ENCODE data around the gene CDC73. TPM values are rescaled to one million over a fixed set of nuclear protein-coding genes. Genes with fewer than 3 reads are reported as not detected.
"Not testable (repeated sequence)": the region's sequence is repeated elsewhere in the genome, so short reads cannot be mapped to it uniquely, and the experiment has no call there.

Gene CDC73
- total RNA-seq, 2 experiments from 2014 or later = 47.9 to 49.3 TPM

GRCh38 chr1:193249187-193249586, 127.4 kb downstream of the CDC73 start:
- Mint-ChIP-seq H3K4me3 (no peak overlapping the region), H3K27me3 (no peaks in the 10 kb centered on the region), H3K4me1 (ENCODE audit: low read depth) (no peaks in the 10 kb centered on the region), H3K9me3 (peaks cover 12% of the 10 kb centered on the region), H3K36me3 (peaks cover 45% of the 10 kb centered on the region), H3K27ac (no peak overlapping the region)
- ChIA-PET CTCF (no interaction called here), POLR2A (no interaction called here)
- intact Hi-C loops (cut with micrococcal nuclease) = no loop called here
- DNase-seq = no peak

DNA sequence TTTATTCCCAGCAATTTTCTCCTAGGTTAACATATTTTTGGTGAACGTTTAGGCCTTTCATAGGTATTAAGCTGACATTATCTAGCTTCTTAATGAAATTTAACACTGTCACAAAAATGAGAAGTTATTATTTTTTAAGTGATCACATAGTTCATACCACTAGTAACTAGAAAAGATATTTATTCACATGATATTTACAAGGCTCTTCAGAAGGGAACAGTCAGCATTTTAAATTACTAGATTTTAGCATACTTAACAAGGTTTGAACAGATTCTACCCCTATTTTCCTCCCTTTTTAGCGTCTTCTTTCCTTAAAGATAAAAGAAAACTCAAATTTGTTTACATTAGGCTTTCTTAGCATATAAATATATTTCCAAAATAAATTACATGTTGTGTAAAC, 130.1 kb downstream of the CDC73 start:
- no peak for DNase-seq
- H3K36me3 Mint-ChIP-seq = peaks cover 24% of the 10 kb centered on the region

GRCh38 chr1:193256019-193256418, 134.2 kb downstream of the CDC73 start:
- ChIA-PET POLR2A (no interaction called here), CTCF (no interaction called here)
- DNase-seq = no peak
- peaks cover 9% of the 10 kb centered on the region for H3K36me3 Mint-ChIP-seq
- no peak overlapping the region for H3K4me3 Mint-ChIP-seq
- no peaks in the 10 kb centered on the region for H3K27me3 Mint-ChIP-seq
- intact Hi-C loops (cut with micrococcal nuclease) = no loop called here
- no peak overlapping the region for H3K27ac Mint-ChIP-seq
- peaks cover 7% of the 10 kb centered on the region for H3K4me1 Mint-ChIP-seq (ENCODE audit: low read depth)
- H3K9me3 Mint-ChIP-seq = no peaks in the 10 kb centered on the region

More for the DNA sequence above, 130.1 kb downstream of the CDC73 start:
- no peaks in the 10 kb centered on the region for H3K27me3 Mint-ChIP-seq
- no peak overlapping the region for H3K4me3 Mint-ChIP-seq
- H3K4me1 Mint-ChIP-seq (ENCODE audit: low read depth) = peaks cover under 1% of the 10 kb centered on the region
- CTCF ChIA-PET = no interaction called here
- intact Hi-C loops (cut with micrococcal nuclease) = no loop called here
- no peak overlapping the region for H3K27ac Mint-ChIP-seq
- peaks cover 9% of the 10 kb centered on the region for H3K9me3 Mint-ChIP-seq
- POLR2A ChIA-PET = no interaction called here

DNA sequence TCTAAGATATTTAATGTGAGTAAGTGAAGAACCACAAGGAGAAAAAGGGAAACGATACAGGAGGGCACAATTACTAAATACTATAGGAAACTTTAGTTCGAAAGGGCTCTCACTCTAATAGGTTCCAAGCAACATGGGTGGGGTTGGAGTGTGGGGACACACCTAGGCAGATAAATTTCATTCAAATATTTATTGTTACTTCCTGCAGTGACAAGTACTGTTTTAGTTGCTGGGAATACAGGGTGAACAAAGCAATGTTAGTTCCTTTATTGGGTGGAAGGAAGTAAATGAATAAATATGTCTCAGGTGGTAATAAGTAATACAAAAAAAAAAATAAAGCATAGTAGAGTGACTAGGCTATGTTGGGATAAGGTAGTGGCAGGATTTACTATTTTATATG, 137.8 kb downstream of the CDC73 start:
- POLR2A ChIA-PET = no interaction called here
- Mint-ChIP-seq H3K27ac (no peak overlapping the region), H3K36me3 (peaks cover 12% of the 10 kb centered on the region), H3K27me3 (no peaks in the 10 kb centered on the region), H3K4me1 (ENCODE audit: low read depth) (peaks cover 7% of the 10 kb centered on the region), H3K9me3 (no peaks in the 10 kb centered on the region), H3K4me3 (no peak overlapping the region)
- DNase-seq = no peak
- CTCF ChIA-PET = no interaction called here
- intact Hi-C loops (cut with micrococcal nuclease) = no loop called here

GRCh38 chr1:193260056-193260745, 138.4 kb downstream of the CDC73 start:
- intact Hi-C loops (cut with micrococcal nuclease) = no loop called here
- peaks cover 7% of the 10 kb centered on the region for H3K4me1 Mint-ChIP-seq (ENCODE audit: low read depth)
- no peak overlapping the region for H3K4me3 Mint-ChIP-seq
- no peak overlapping the region for H3K27ac Mint-ChIP-seq
- H3K36me3 Mint-ChIP-seq = peaks cover 14% of the 10 kb centered on the region
- CTCF ChIA-PET = no interaction called here
- no peaks in the 10 kb centered on the region for H3K9me3 Mint-ChIP-seq
- DNase-seq = no peak
- POLR2A ChIA-PET = no interaction called here
- no peaks in the 10 kb centered on the region for H3K27me3 Mint-ChIP-seq

GRCh38 chr1:193260896-193261295, 139.1 kb downstream of the CDC73 start:
- Mint-ChIP-seq H3K9me3 (no peaks in the 10 kb centered on the region), H3K27me3 (no peaks in the 10 kb centered on the region), H3K4me3 (no peak overlapping the region), H3K36me3 (peaks cover 20% of the 10 kb centered on the region), H3K27ac (no peak overlapping the region), H3K4me1 (ENCODE audit: low read depth) (peaks cover 7% of the 10 kb centered on the region)
- ChIA-PET CTCF (no interaction called here), POLR2A (no interaction called here)
- DNase-seq = no peak
- intact Hi-C loops (cut with micrococcal nuclease) = no loop called here

DNA sequence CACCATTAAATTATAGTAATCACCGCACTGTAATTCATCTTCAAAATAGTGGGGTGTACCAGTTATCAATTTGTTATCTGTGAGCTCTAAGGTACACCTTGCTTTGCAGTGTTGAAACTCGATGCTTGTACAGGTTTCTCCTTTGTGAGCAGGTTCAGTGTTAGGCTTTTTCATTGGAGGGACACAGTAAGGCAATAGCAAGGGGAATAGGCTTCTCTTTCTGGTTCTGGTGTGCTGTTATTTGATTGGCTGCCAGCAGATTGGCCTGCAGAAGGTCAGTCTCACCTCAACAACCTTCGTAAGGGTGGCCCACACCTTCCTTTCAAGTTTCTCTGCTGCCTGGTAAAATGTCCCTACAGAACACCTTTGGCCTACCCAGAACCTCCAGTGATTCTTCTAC, 140.8 kb downstream of the CDC73 start:
- DNase-seq = no peak
- CTCF ChIA-PET = no interaction called here
- Mint-ChIP-seq H3K27me3 (no peaks in the 10 kb centered on the region), H3K4me3 (no peak overlapping the region), H3K4me1 (ENCODE audit: low read depth) (peaks cover 2% of the 10 kb centered on the region), H3K36me3 (peaks cover 17% of the 10 kb centered on the region), H3K27ac (no peak overlapping the region), H3K9me3 (no peaks in the 10 kb centered on the region)
- intact Hi-C loops (cut with micrococcal nuclease) = no loop called here
- POLR2A ChIA-PET = no interaction called here

GRCh38 chr1:193264313-193265065, 142.7 kb downstream of the CDC73 start:
- CTCF ChIA-PET = interaction anchor here (1.0 kb wide), 1 partner anchor 10 kb away, joined by 3 read pairs; no protein-coding TSS in a partner anchor
- Mint-ChIP-seq H3K9me3 (no peaks in the 10 kb centered on the region), H3K4me1 (ENCODE audit: low read depth) (no peaks in the 10 kb centered on the region), H3K27me3 (no peaks in the 10 kb centered on the region), H3K36me3 (peaks cover 14% of the 10 kb centered on the region), H3K4me3 (no peak overlapping the region), H3K27ac (no peak overlapping the region)
- no peak for DNase-seq
- POLR2A ChIA-PET = no interaction called here
- intact Hi-C loops (cut with micrococcal nuclease) = no loop called here

- no peak for DNase-seq
- no peaks in the 10 kb centered on the region for H3K9me3 Mint-ChIP-seq
- no peak overlapping the region for H3K4me3 Mint-ChIP-seq
- intact Hi-C loops (cut with micrococcal nuclease) = no loop called here
- no peak overlapping the region for H3K27ac Mint-ChIP-seq
- no peaks in the 10 kb centered on the region for H3K27me3 Mint-ChIP-seq
- peaks cover 15% of the 10 kb centered on the region for H3K36me3 Mint-ChIP-seq
- CTCF ChIA-PET = no interaction called here
- POLR2A ChIA-PET = no interaction called here
- H3K4me1 Mint-ChIP-seq (ENCODE audit: low read depth) = no peaks in the 10 kb centered on the region
These were observed 143.9 kb downstream of the CDC73 start for GRCh38 chr1:193265716-193266115.

- H3K27ac Mint-ChIP-seq; POLR2A ChIA-PET; H3K9me3 Mint-ChIP-seq; H3K4me1 Mint-ChIP-seq (ENCODE audit: low read depth); H3K4me3 Mint-ChIP-seq; DNase-seq; H3K27me3 Mint-ChIP-seq; CTCF ChIA-PET; intact Hi-C loops (cut with micrococcal nuclease): not testable (repeated sequence)
- peaks cover 25% of the 10 kb centered on the region for H3K36me3 Mint-ChIP-seq
These were observed 145.0 kb downstream of the CDC73 start for GRCh38 chr1:193266794-193267193.

DNA sequence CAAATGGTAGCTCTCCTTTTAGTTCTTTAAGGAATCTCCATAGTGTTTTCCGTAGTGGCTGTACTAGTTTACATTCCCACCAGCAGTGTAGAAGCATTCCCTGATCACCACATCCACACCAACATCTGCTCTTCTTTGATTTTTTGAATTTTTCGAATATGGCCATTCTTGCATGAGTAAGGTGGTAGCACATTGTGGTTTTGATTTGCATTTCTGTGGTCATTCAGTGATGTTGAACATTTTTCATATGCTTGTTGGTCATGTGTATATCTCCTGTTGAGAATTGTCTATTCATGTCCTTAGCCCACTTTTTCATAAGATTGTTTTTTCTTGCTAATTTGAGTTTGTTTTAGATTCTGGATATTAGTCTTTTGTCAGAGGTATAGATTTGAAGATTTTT, 149.2 kb downstream of the CDC73 start:
- intact Hi-C loops (cut with micrococcal nuclease) = no loop called here
- H3K4me3 Mint-ChIP-seq = no peak overlapping the region
- no peak overlapping the region for H3K27ac Mint-ChIP-seq
- peaks cover 38% of the 10 kb centered on the region for H3K36me3 Mint-ChIP-seq
- peaks cover 10% of the 10 kb centered on the region for H3K9me3 Mint-ChIP-seq
- POLR2A ChIA-PET = no interaction called here
- no peaks in the 10 kb centered on the region for H3K4me1 Mint-ChIP-seq (ENCODE audit: low read depth)
- CTCF ChIA-PET = no interaction called here
- H3K27me3 Mint-ChIP-seq = no peaks in the 10 kb centered on the region
- DNase-seq = no peak

GRCh38 chr1:193275773-193276172, 153.9 kb downstream of the CDC73 start:
- intact Hi-C loops (cut with micrococcal nuclease) = no loop called here
- H3K4me3 Mint-ChIP-seq = no peak overlapping the region
- peaks cover 36% of the 10 kb centered on the region for H3K36me3 Mint-ChIP-seq
- peaks cover 10% of the 10 kb centered on the region for H3K9me3 Mint-ChIP-seq
- H3K4me1 Mint-ChIP-seq (ENCODE audit: low read depth) = no peaks in the 10 kb centered on the region
- no peak for DNase-seq
- ChIA-PET POLR2A (no interaction called here), CTCF (no interaction called here)
- H3K27me3 Mint-ChIP-seq = no peaks in the 10 kb centered on the region
- no peak overlapping the region for H3K27ac Mint-ChIP-seq

GRCh38 chr1:193278968-193279367, 157.1 kb downstream of the CDC73 start:
- Mint-ChIP-seq H3K9me3 (peaks cover 3% of the 10 kb centered on the region), H3K36me3 (peaks cover 9% of the 10 kb centered on the region), H3K27me3 (no peaks in the 10 kb centered on the region), H3K4me3 (no peak overlapping the region), H3K27ac (no peak overlapping the region), H3K4me1 (ENCODE audit: low read depth) (peaks cover 4% of the 10 kb centered on the region)
- intact Hi-C loops (cut with micrococcal nuclease) = no loop called here
- ChIA-PET CTCF (no interaction called here), POLR2A (no interaction called here)
- no peak for DNase-seq
